GM18861 (cell line): ENCODE results near the gene ENTREP1.
"Not testable (repeated sequence)": the region's sequence is repeated elsewhere in the genome, so short reads cannot be mapped to it uniquely, and the experiment has no call there.

ENCODE experiments used
- ATAC-seq: cut with Tn5 transposase; IDR thresholded peaks from one replicate; pipeline ENCODE4 v1.9.1; 2021; ENCODE audit not compliant: unreplicated experiment

Gene ENTREP1

DNA sequence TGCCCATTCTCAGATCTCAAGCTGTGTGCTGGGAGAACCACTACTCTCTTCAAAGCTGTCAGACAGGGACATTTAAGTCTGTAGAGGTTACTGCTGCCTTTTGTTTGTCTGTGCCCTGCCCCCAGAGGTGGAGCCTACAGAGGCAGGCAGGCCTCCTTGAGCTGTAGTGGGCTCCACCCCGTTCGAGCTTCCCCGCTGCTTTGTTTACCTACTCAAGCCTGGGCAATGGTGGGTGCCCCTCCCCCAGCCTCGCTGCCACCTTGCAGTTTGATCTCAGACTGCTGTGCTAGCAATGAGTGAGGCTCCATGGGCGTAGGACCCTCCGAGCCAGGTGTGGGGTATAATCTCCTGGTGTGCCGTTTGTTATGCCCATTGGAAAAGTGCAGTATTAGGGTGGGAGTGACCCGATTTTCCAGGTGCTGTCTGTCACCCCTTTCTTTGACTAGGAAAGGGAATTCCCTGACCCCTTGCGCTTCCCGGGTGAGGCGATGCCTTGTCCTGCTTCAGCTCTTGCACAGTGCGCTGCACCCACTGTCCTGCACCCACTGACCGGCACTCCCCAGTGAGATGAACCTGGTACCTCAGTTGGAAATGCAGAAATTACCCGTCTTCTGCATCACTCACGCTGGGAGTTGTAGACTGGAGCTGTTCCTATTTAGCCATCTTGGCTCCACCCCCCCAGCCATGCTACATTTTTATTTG lies 115.4 kb downstream of the ENTREP1 start:
- ATAC-seq, result not testable (repeated sequence)
